B cell (primary cell): ENCODE results near the gene MRGPRG. TPM values are rescaled to one million over a fixed set of nuclear protein-coding genes. Genes with fewer than 3 reads are reported as not detected.

Source experiments
- ATAC-seq: fragments of 200-7000 bp; cut with Tn5 transposase; one replicate; pipeline ENCODE4 v1.10.0; 2021; ENCODE audit warnings: low read depth, mild to moderate bottlenecking, moderate number of reproducible peaks, moderate library complexity
- CTCF ChIA-PET: fragments of 350-600 bp; sonication (Branson Sonifier 250); formaldehyde crosslinking; loops from one replicate; lab custom pipeline; 2021; ENCODE audit warnings: antibody characterized with exemption, inconsistent platforms; lab: Charles Lee
- POLR2A ChIA-PET: fragments of 350-600 bp; sonication (Branson Sonifier 250); formaldehyde crosslinking; loops from one replicate; lab custom pipeline; 2021; ENCODE audit warnings: antibody characterized with exemption; lab: Charles Lee
- DNase-seq: peaks from one replicate; pipeline ENCODE4 v3.0.0; 2013
- H2AFZ ChIP-seq: 2 replicates; pipeline ENCODE4 v1.6.1; 2012; ENCODE audit warnings: mild to moderate bottlenecking, low read depth, low read length; ENCODE audit not compliant: insufficient read depth, poor library complexity, severe bottlenecking
- H3K27ac ChIP-seq, 2 donors: 1 replicate in 1 of 2; 2 replicates in 1 of 2; pipeline ENCODE4 v1.5.1; 2012 to 2013; ENCODE audit warnings: low read length in 2 of 2, mild to moderate bottlenecking in 2 of 2, moderate library complexity in 1 of 2
- H3K27me3 ChIP-seq, 4 experiments: fragments of 200-600 bp in 1 of 4; sonication (generic) in 1 of 4; replicated peaks in 1 of 4; 1 replicate in 2 of 4; 2 replicates in 2 of 4; pipeline versions ENCODE4 v1.6.1 to v1.7.0; 2013 to 2016; ENCODE audit warnings: low read length in 3 of 4, mild to moderate bottlenecking in 2 of 4, mixed read lengths in 1 of 4, moderate library complexity in 1 of 4; ENCODE audit not compliant: insufficient read depth in 4 of 4, control insufficient read depth in 3 of 4; ENCODE audit errors: control extremely low read depth in 1 of 4
- H3K36me3 ChIP-seq, 2 experiments: replicated peaks in 1 of 2; 1 replicate in 1 of 2; 2 replicates in 1 of 2; pipeline versions ENCODE4 v1.6.1 to v1.7.1; 2013; ENCODE audit warnings: low read length in 1 of 2; ENCODE audit not compliant: insufficient read depth in 2 of 2, control insufficient read depth in 1 of 2; ENCODE audit errors: control extremely low read depth in 1 of 2, extremely low read depth in 1 of 2
- H3K4me1 ChIP-seq, 2 donors: fragments of 200-600 bp in 1 of 2; sonication (generic) in 1 of 2; 1 replicate in 1 of 2; 2 replicates in 1 of 2; pipeline versions ENCODE4 v1.5.1 to v1.6.1; 2013 to 2017; ENCODE audit warnings: low read length in 2 of 2; ENCODE audit not compliant: control insufficient read depth in 2 of 2, insufficient read depth in 2 of 2
- H3K4me2 ChIP-seq: replicated peaks from 2 replicates; pipeline ENCODE3; 2012; ENCODE audit warnings: mild to moderate bottlenecking, low read depth, low read length; ENCODE audit not compliant: poor library complexity, severe bottlenecking
- H3K4me3 ChIP-seq, 5 experiments: fragments of 200-600 bp in 1 of 5; sonication (generic) in 1 of 5; 1 replicate in 3 of 5; 2 replicates in 2 of 5; pipeline versions ENCODE4 v1.5.1 to v1.7.0; 2011 to 2016; ENCODE audit warnings: low read length in 4 of 5, mild to moderate bottlenecking in 4 of 5, low read depth in 2 of 5, control low read depth in 1 of 5, moderate library complexity in 1 of 5; ENCODE audit not compliant: insufficient read depth in 1 of 5; ENCODE audit errors: control extremely low read depth in 1 of 5, extremely low read depth in 1 of 5
- H3K79me2 ChIP-seq: fragments of 200-600 bp; sonication (generic); one replicate; pipeline ENCODE4 v1.6.0; 2016; ENCODE audit warnings: low read length; ENCODE audit not compliant: control insufficient read depth, insufficient read depth
- H3K9ac ChIP-seq: fragments of 200-600 bp; sonication (generic); 2 replicates; pipeline ENCODE4 v1.6.1; 2017; ENCODE audit warnings: mild to moderate bottlenecking, low read length, moderate library complexity
- H3K9me3 ChIP-seq, 3 donors: one replicate each; pipeline versions ENCODE4 v1.6.1 to v1.7.1; 2013; ENCODE audit warnings: low read length in 2 of 3; ENCODE audit not compliant: control insufficient read depth in 2 of 3, insufficient read depth in 1 of 3; ENCODE audit errors: control extremely low read depth in 1 of 3
- H4K20me1 ChIP-seq: 2 replicates; pipeline ENCODE4 v1.6.0; 2012; ENCODE audit warnings: mild to moderate bottlenecking, low read length; ENCODE audit not compliant: insufficient read depth, control insufficient read depth, poor library complexity, severe bottlenecking
- H3K27ac Mint-ChIP-seq: one replicate; pipeline ENCODE4 v1.8.0; 2021; ENCODE audit warnings: mixed read lengths
- H3K27me3 Mint-ChIP-seq: one replicate; pipeline ENCODE4 v1.8.0; 2021; ENCODE audit warnings: mixed read lengths
- H3K4me1 Mint-ChIP-seq: one replicate; pipeline ENCODE4 v1.8.0; 2021; ENCODE audit warnings: mixed read lengths
- H3K4me3 Mint-ChIP-seq: one replicate; pipeline ENCODE4 v1.8.0; 2021; ENCODE audit warnings: mixed read lengths
- H3K9me3 Mint-ChIP-seq: one replicate; pipeline ENCODE4 v1.8.0; 2022; ENCODE audit warnings: mixed read lengths; ENCODE audit not compliant: insufficient read depth
- EZH2 ChIP-seq: IDR thresholded peaks from 2 replicates; pipeline ENCODE4 v1.6.1; 2012; ENCODE audit warnings: borderline replicate concordance, low read depth, mild to moderate bottlenecking, moderate library complexity, low read length; ENCODE audit not compliant: insufficient read depth, poor library complexity, severe bottlenecking
- WGBS: methylation state at CpG from one replicate; pipeline ENCODE4 v1.1.5; 2013; ENCODE audit warnings: missing lambda C conversion rate; ENCODE audit not compliant: insufficient coverage; 5-methylcytosine and 5-hydroxymethylcytosine counted together
- intact Hi-C: fragments of 100-400 bp; cut with micrococcal nuclease; formaldehyde crosslinking; loops from one replicate; pipeline ENCODE4 v1.10.0; 2022
- polyA plus RNA-seq: library from polyadenylated mRNA; depleted of rRNA; stranded (reverse); fragments of >200 nt; gene quantifications from 2 replicates; pipeline ENCODE4 v1.2.3, GENCODE V29; 2012
- total RNA-seq, 2 donors: library from RNA; stranded (reverse); fragments of 120-200 nt in 1 of 2; gene quantifications; 1 replicate in 1 of 2; 2 replicates in 1 of 2; pipeline versions ENCODE4 v1.2.3 to v1.2.4, GENCODE V29; 2013 to 2022
- TF ChIP-seq, protein P1 (sequence below): fragments of 200-600 bp; IDR thresholded peaks from one replicate; pipeline ENCODE4 v1.8.0; 2022; ENCODE audit warnings: antibody characterized with exemption, mild to moderate bottlenecking

The MRGPRG gene
- total and polyA plus RNA-seq, 2 donors (not counting 1 experiment from before 2014, with no cell fraction given) = not detected

DNA sequence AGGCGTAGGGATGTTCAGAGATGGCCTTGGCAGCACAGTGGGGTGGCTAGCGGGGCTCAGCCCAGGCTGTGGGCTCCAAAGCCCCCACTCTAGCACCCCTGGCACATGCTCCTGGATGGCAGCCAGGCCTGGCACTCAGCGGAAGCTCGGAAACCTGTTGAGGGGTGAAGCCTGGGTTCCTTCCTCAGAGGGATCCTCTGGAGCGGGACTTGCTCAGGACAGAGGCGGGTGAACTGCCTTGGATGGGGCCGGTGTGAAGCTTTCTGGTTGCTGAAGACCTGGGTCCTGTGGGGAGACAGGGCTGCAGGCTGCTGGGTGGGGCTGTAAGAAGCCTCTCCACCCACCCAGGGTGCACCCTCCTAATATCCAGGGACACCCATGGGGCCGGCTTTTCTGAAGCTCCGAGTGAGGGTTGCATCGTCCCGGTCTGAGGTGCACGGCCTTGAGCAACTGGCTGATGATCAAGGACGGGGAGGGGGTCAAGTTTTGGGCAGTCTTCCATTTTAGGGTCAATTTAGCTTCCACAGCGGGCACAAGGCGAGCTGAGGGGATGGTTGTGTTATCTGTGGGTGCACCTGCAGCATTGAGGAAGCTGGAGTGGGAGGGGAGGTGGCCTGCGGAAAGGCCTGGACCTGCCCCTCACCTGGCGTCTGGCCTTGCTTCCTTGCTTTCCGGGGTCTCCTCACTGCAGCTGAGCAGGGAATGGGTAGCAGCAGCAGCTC, 8.4 kb upstream of the MRGPRG start:
- Histone ChIP-seq H3K4me2 (no peak overlapping the region), H3K27ac (no peak overlapping the region), H3K36me3 (no peaks in the 10 kb centered on the region), H3K4me1 (no peaks in the 10 kb centered on the region), H3K79me2 (no peaks in the 10 kb centered on the region), H2AFZ (no peak overlapping the region), H3K4me3 (no peak overlapping the region), H3K9ac (no peak overlapping the region), H4K20me1 (no peaks in the 10 kb centered on the region), H3K27me3 (peaks cover 0 to 3% (median 0%) of the 10 kb centered on the region in 4 experiments), H3K9me3 (no peaks in the 10 kb centered on the region)
- no peaks in the 10 kb centered on the region for H3K9me3 Mint-ChIP-seq
- no peak for DNase-seq
- CTCF ChIA-PET = no interaction called here
- POLR2A ChIA-PET = no interaction called here
- peaks cover 4% of the 10 kb centered on the region for H3K27me3 Mint-ChIP-seq
- no peak overlapping the region for H3K27ac Mint-ChIP-seq
- intact Hi-C loops = no loop called here
- WGBS = 87% methylated on average over 12 of the region's 18 CpGs
- no peak for ATAC-seq
- TF ChIP-seq, protein P1, sequence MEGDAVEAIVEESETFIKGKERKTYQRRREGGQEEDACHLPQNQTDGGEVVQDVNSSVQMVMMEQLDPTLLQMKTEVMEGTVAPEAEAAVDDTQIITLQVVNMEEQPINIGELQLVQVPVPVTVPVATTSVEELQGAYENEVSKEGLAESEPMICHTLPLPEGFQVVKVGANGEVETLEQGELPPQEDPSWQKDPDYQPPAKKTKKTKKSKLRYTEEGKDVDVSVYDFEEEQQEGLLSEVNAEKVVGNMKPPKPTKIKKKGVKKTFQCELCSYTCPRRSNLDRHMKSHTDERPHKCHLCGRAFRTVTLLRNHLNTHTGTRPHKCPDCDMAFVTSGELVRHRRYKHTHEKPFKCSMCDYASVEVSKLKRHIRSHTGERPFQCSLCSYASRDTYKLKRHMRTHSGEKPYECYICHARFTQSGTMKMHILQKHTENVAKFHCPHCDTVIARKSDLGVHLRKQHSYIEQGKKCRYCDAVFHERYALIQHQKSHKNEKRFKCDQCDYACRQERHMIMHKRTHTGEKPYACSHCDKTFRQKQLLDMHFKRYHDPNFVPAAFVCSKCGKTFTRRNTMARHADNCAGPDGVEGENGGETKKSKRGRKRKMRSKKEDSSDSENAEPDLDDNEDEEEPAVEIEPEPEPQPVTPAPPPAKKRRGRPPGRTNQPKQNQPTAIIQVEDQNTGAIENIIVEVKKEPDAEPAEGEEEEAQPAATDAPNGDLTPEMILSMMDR = no peak
- no peak for TF ChIP-seq EZH2
- H3K4me1 Mint-ChIP-seq = no peaks in the 10 kb centered on the region
- H3K4me3 Mint-ChIP-seq = no peak overlapping the region
